Muscle of back (tissue), 13 donors: Measurements from ENCODE around the gene TICAM2. TPM values are rescaled to one million over a fixed set of nuclear protein-coding genes. Genes with fewer than 3 reads are reported as not detected.
"Not testable (repeated sequence)": the region's sequence is repeated elsewhere in the genome, so short reads cannot be mapped to it uniquely, and the experiment has no call there.

Source experiments
- DNase-seq, 3 donors: peaks; one replicate each; pipeline versions ENCODE4 v3.0.0 to v3.0.0-alpha.2; 2013
- long read RNA-seq, 9 donors: transcript quantifications; one replicate each; lab custom pipeline, GENCODE V29; 2026
- polyA plus RNA-seq, 10 donors: library from polyadenylated mRNA; unstranded; fragments of 120-200 nt; gene quantifications; one replicate each; pipeline ENCODE4 v1.2.1, GENCODE V29; 2013; ENCODE audit not compliant: insufficient read length in 10 of 10

TICAM2 gene, protein sequence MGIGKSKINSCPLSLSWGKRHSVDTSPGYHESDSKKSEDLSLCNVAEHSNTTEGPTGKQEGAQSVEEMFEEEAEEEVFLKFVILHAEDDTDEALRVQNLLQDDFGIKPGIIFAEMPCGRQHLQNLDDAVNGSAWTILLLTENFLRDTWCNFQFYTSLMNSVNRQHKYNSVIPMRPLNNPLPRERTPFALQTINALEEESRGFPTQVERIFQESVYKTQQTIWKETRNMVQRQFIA
- polyA plus RNA-seq: 10 to 100 TPM in 1 of 10 donors, 1 to 10 TPM in 9; 4.7 to 10.6 (median 6.8) TPM
- long read RNA-seq, donor 1, partial matches to known transcripts: 0 of 1 reads
- long read RNA-seq, donor 1, other reads (novel, unspliced or antisense): 0 of 1 reads
- long read RNA-seq, donor 2, partial matches to known transcripts: 0 of 2 reads
- long read RNA-seq, donor 2, other reads (novel, unspliced or antisense): 0 of 2 reads
- long read RNA-seq, donor 3: 0 reads
- long read RNA-seq, donor 4: 0 reads
- long read RNA-seq, donor 5, partial matches to known transcripts: 0 of 2 reads
- long read RNA-seq, donor 5, other reads (novel, unspliced or antisense): 0 of 2 reads
- long read RNA-seq, donor 6, partial matches to known transcripts: 0 of 3 reads
- long read RNA-seq, donor 6, other reads (novel, unspliced or antisense): 0 of 3 reads
- long read RNA-seq, donor 7: 0 reads
- long read RNA-seq, donor 8: 0 reads
- long read RNA-seq, donor 9: 0 reads

DNA sequence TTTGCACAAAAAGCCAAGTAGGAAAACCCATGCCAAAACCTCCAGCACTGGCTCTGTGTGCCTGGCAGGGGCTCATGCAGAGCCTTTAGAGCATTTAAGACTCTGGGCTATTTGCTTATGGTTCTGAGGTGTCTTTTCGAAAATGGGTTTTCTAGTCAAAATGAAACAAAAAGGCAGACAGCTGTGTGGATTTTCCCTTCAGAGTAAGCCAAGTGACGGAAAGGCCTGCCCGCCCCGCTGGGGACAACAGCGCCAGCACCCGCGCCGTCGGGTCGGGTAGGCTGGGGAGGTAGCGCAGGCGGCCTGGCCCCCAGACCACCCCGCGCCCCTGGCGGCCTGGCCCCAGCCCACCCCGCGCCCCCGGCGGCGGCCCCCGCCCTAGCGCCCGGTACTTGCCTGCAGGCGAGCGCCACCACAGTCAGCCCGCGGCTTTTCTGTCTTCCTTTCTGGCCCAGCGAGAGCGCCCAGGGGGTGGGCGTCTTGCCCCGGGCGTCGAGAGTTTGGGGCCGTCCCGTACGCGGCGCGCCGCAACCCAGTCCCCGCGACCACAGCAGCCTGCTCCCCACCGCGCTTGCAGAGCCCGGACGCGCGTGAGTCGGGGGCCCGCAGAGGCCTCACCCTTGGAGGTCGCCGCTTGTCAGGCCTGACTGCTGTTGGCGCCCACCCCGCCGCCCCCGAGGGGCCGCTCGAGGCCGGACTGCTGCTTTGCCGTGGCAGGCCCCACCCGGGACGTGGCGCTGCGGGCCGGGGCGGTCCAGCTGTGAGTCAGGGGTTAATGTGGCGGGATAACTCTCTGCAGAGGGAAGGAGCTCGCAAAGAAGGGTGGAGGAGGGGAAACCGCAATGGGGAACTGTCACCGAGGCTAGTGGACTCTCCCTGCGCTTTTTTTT lies at the start of gene TICAM2:
TICAM2 (minus strand) TSS at position 779 of the 890 bp plus-strand sequence. CDS start 21,223 bp downstream, outside the sequence.
- DNase-seq: peak; percentile 66 to 88 (median 67)

DNA sequence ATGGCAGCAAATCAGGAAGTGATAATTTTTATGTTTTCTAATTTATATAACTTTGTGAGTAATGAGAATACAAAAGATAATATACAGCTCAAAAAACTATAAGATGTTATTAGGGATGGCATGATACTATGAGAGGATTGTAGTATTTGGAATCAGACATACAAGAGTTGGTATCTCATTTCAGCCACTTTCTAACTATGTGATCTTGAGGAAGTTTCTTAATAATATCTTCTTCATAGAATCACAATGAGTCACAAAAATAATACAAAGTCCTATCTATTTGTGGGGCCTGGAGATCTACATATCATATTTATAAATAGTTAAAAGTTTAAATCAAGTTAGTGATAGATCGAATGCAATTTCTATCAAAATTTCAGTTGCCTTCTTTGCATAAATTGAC lies 47.3 kb upstream of the TICAM2 start:
- no peak for DNase-seq

DNA sequence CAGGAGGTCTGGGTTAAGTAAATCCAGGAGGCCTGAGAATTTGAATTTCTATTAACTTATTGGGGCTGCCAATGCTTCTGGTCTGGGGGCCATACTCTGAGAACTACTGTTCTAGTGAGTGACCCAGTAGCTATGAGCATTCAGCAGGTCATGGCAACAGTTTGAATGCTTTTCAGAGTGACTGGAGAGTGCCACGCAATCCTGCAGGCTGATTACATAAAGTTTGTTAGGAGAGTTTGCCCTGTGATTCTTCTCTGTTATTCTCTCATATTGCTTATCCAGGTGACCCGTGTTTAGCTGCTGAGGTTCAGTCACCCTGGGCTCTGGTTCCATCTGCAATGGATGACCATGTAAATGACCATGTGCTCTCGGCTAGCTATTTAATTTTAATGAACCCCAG lies 45.8 kb upstream of the TICAM2 start:
- no peak for DNase-seq

DNA sequence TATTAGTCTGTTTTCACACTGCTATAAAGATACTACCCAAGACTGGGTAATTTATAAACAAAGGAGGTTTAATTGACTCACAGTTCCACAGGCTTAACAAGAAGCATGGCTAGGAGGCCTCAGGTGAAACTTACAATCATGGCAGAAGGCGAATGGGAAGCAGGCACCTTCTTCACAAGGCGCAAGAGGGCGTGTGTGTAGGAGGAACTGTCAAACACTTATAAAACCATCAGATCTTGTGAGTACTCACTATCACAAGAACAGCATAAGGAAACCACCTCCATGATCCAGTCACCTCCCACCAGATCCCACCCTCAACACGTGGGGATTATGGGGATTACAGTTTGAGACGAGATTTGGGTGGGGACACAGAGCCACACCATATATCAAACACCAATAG lies 43.1 kb upstream of the TICAM2 start:
- DNase-seq: not testable (repeated sequence)

DNA sequence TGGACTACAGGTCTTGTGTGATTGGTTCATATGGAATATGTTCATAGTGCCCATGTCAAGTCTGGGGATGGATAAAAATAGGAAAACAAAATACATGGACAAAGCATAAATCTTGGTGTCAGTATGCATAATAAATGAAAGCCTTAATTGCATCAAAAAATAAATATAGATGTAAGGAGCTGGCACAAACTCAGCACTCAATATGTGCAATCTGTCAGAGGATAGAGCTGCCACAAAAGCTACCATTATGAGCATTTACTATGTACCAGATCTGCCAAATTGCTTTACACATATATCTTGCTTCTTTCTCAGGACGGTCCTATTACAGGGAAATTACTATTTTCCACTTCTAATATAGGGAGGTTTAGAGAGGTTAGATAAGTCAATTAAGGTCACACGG lies 41.8 kb upstream of the TICAM2 start:
- DNase-seq: no peak

DNA sequence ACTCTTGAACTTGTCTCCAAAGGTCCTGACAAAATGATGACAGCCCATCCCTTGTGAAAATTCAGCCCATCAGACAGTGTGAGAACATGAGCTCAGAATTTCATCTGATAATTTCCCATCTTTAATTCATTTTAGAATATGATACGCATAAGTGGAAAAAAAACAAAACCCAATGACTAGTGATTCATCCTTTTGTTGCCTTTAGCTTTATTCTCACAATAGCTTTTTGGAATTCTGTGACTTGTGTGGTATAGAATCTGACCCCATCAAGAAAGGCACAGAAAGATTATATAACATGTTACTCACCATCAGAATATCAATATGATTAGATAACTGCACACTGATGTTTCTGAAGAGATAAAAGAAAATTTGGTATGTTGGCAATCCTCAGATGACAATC lies 39.7 kb upstream of the TICAM2 start:
- no peak for DNase-seq

DNA sequence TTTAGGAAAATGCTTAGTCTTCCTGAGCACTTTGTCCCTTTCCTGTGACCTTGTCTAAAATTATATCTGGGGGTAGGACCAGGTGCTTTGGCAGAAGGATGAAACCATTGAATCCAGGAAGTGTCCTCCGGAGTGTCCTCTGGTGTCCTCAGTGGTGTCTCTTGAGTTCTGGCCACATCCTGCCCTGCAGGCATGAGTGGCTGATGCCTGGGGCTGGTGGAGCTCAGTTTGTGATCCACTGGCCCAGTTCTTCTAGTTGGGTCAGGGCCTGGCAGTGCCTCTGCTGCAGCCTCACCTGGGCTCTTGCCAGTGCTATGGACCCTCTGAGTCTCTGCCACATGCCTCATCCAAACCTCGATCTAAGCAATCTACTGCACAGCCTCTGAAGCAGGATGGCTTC lies 38.0 kb upstream of the TICAM2 start:
- no peak for DNase-seq

DNA sequence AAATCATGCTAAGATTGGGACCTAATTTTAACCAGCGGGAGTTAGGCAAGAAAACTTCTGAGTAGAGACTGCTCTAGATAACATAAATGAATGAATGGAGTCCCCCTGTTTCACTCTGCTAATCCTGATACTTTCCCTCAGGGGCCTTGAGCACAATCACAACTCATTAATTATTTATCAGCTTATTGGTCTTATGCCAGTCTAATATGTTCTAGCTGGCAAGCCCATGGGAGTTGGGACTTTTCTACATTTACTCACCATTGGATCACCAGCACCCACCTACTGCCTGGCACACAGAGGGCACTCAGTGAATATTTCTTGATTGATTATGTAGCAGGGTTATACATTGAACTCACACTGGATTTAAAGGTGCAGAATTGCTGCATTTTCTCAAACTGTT lies 37.1 kb upstream of the TICAM2 start:
- DNase-seq: no peak

DNA sequence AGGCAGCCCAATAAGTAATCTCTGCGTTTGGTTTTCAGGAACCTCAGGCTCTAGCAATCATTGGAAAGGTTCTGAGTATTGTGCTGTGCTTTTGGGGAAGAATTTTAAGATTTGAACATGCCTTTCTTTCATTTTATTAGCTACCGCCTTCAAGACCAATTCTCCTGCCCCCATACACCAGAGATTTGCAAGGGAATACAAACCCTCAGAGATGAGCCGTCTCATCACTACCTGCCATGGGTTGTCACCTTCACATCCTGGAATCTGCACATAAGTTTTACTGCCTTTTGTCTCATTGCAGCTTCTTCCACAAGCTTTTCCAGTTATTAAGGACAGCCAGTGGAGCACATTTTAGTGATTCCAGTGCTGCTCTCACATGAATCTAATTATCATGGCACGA lies 35.2 kb upstream of the TICAM2 start:
- no peak for DNase-seq

DNA sequence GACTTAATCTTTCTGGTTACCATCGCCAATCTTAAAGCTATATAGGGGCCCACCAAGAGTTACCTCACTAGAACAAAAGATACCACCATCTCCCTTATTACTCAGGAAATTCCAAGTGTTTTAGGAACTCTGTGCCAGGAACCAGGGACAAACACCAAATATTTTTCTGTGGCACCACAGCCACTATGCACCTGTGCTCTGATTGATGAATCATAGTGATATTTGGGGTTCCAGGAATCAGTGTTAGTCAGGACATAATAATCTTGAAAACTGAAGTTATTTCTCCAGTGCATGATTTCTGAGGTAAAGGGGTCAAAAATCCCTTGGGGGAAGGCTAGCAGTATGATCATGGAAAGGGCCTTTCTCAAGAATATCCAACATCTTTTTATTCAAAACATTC lies 33.7 kb upstream of the TICAM2 start:
- DNase-seq: no peak

DNA sequence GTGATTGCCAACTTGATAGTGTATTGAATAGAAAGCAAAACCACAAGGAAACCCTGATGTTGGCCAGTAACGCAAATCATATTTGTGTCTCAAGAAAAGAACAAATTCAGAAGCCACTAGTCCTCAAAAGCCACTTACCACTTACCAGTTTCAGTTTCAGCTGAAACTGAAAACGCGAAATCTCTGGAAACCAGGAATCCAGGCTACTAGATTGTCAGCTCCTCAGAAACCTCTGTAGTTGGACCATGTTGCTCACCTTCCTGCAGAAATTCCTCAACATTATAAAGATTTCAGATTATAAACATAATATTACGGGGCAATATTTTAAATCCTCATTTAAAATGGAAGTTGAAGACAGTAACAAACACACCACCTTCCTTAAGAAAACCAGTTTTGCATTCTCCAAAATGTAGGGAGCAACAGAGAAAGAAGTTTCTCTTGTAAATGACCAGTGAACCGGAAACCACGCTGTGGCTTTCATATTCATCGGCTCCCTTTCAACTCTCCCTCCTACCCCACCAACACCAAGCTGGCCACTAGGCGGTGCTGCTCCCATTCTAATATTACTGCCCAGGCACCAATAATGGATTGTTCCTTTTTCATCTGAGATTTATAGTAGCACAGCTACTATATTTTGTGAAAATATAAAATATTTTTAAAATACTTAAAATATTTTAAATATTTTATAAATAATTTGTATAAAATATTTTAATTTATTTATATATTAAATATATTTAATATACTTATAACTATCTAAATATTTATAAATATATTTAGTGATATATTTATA lies 32.3 kb upstream of the TICAM2 start:
- peak; percentile 83 to 93 (median 89) for DNase-seq

DNA sequence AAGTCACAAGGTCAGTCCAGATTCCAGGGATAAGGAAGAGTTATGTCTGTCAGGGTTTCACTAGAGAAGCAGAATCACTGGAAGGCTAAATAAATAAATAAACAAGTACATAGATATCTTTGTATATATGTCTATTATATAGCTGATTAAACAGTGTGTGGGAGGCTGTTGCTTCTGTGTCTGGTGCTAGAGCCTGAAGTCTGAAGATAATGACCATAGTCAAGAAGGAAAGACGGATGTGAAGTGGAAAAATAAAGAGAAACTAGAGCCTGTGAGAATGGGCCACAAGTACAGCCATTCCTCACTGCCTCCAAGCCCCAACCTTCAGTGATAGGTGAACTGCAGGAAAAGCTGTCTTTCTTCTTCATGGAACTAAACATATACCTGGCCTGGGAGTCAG lies 27.6 kb upstream of the TICAM2 start:
- no peak for DNase-seq

DNA sequence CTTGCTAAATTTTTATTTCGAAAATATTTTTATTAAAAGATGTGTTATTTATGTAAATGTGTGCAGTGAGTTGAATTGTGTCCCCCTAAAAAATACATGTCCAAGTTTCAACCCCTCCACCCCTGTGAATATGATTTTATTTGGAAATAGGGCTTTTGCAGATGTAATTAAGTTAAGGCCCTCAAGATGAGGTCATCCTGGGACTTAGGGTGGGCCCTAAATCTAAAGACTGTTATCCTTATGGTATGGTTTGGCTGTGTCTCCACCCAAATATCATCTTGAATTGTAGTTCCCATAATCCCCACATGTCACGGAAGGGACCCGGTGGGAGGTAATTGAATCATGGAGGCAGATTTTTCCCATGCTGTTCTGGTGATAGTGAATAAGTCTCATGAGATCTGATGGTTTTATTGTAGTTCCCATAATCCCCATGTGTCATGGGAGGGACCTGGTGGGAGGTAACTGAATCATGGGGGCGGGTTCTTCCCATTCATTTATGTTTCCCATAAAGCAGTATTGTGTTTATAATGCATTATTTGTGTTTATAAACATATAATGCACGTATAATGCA lies 25.1 kb upstream of the TICAM2 start:
- DNase-seq: no peak

DNA sequence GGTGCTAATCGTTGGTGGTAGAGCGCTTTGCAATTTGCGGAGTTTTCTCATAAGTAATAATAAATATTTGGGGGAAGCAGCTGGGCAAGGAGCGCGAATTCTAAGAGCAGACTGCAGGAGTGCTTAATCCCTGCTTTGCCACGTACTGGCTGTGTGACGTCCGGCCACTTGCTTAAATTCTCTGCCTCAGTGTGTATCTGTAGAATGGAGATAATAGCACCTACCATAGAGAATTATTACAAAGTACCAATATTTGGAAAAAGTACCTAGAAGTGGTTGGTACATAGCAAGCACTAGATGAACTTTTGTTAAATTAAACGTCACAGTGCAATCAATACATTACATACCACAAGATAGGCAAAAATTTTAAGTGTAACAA lies 24.2 kb upstream of the TICAM2 start:
- no peak for DNase-seq

DNA sequence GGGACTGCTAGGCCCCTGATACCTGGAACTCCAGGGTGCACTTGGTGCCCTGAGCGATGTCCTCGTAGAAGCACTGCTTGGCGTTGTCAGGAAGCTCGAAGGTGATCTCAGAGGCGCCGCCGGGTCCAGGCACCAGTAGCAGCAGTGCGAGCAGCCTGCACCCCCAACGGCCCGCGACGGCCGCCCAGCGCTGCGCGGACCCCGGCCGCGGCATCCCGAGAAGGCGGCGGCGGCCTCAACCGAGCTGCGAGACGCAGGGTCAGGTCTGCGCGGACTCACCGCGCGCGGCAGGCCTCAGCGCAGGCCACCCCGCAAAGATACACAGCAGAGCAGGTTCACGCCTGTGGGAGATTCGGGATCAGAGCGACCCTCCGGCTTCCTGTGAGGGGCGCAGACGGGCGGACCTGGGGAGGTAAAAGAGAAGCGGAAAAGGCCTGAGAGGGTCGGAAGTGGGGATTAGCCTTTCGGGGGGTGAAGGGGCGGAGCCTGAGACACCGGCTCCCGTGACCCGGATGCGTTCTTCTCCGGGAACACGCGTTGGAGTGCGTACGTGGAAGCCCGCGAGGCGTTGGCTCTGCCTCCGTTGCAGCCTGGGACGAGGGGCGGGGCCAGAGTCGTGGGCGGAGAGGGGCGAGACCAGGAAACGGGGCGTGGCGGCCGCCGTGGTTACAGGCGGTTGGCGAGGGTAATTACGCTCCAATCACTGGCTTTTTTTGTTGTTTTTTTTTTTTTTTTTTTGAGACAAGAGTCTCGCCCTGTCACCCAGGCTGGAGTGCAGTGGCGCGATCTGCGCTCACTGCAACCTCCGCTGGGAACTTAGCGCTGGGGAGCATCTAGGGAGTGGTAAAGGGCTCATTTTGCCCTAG lies 23.5 kb upstream of the TICAM2 start, which contains the start of gene TMED7:
TMED7 (minus strand) TSS at position 458 of the 866 bp plus-strand sequence; CDS start at position 214, 244 bp downstream.
- DNase-seq: peak; percentile 99 to 100 (median 100)

DNA sequence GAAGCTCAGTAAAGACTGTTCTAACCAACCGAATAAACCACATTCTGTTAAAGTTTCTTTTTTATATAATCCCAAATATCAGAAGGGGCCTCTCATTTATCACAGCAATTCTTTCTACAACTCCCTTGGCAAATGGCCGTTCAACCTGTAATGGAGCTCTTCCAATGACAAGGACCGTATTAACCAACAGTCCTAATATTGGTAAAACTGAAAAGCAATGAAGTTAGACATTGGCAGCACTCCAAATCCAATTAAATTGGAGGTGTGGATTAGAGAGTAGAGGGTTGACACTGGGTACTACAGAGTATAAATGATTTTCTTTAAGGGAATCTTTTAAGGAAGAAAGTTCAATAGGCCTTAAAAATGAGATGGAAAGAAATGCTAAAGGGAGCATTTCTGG lies 22.7 kb upstream of the TICAM2 start:
- DNase-seq: peak in 1 of 3 donors; percentile 29

DNA sequence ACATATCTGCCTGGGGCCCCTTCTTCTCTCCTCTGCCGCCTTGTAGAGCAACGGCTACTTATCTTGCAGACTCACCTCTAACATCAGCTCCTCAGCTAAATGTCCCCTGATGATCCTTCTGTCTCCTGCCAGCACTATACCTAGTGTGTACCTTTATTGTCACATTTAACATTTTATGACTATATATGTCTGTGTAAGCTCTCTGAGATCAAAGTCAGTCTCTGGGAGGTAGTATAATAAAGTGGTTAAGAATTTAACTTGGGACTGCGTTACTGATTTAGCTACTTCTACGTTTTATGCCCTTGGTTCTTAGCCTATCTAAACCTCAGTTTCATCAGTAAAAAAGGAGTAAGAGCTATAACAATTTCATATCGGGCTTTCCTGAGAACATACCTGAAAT lies 21.4 kb upstream of the TICAM2 start:
- no peak for DNase-seq

DNA sequence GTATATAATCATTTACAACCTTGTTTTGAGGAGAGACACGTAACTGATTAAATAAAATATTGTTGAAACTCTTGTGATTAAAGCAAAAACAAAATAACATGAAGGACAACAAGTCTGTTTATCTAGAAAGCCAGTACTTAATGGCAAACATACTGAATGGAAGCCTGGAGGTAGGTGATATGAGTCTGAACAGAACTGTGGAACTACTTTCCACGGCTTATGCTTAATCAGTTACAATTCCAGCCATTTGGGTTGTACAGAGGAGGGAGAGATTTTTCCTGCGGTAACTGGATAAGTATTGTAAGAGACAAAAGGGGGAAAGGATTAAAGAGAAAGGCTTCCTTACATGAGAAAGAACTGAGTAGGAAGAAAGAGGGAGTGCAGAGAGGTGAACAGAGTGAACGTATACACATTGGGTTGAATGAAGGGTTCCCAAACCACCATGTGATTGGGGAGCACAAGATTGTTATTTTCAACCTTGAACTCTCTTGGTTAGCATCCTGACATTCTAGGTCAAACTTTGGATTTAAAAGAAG lies 19.2 kb upstream of the TICAM2 start:
- DNase-seq: no peak

DNA sequence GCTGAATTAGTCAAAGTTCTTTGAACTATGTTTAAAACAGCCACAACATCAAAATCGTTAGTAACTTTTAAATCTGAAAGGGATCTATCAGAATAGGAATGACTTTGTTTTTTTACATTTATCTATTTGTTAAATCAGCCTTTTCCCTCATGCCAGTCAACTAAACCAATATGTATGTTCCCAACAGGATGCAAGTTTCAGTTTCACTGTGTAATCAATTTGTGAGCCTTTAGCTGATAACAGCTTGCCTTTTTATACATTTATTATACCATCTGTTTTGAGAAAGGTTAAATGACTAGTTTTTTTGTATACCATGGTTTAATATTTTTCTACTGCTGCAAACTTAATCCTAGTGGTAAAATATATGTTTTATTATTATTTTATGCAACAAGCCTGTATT lies 14.6 kb upstream of the TICAM2 start:
- DNase-seq: no peak

DNA sequence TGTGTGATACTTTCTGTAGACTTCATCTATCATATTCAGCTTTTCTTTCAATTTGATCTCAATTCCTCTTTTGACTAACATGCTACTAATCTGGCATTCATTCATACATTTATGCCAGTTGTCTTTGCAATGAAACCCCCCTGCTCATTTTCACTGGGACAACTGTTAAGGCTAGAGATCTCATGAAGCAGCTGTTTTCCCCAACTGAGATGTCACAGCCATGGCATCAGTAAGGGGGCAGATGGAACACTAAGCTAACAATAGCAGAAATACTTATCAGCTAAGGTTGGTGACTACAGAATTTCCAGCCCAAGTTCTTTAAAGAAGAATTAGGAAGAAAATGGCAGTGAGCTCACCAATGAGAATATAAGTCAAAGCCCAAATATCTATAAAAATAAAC lies 14.2 kb upstream of the TICAM2 start:
- DNase-seq: peak in 1 of 3 donors; percentile 24
